ENCODE measurements around the gene PPP1R8.

- TF ChIP-seq POLR2AphosphoS5 (IDR thresholded peaks at IDR 0.05; ENCODE audit: borderline replicate concordance, low read depth, low read length), result no peak
- no peak for TF ChIP-seq EZH2 (IDR thresholded peaks at IDR 0.05)
These were observed 55.2 kb downstream of the PPP1R8 start for GRCh38 chr1:27885621-27886352.

All from SK-N-MC (cell line).